ENCODE results near the gene USP11. TPM values are rescaled to one million over a fixed set of nuclear protein-coding genes. Genes with fewer than 3 reads are reported as not detected.

Gene USP11
- total RNA-seq, 1 donor from 2014 or later = 33.7 TPM

DNA sequence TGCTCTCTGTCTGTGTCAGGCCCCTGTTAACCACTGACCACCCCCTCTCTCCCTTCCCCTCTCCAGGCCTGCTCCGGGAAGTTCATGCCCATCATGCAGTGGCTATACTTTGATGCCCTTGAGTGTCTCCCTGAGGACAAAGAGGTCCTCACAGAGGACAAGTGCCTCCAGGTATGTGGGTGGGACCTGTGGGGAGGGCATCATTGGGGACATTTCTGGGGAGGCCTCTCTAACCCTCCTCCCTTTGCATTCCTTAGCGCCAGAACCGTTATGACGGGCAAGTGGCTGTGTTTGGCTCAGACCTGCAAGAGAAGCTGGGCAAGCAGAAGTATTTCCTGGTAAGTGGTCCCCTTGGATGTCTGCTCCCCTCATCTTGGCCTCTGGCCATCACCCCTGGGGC lies 29.9 kb upstream of the USP11 start:
- no peak for DNase-seq (ENCODE audit: low spot score)

DNA sequence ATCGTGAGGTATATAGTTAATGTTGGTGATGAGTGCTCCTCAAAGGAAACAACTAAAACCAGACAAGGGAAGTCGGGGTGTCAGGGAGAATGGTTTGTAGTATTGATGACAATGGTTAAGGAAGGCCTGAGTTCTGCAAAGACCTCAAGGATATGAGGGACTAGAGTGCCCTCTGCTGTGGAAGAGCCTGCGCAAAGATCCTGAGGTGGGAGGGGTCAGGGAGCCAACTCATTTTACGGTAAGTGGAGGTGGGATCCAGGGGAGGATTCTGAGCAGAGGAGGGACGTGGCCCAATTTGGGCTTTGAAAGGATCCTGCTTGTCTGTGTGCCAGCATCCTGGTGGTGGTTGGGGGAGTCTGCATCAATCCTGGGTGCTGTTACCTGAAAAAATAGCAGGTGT lies 27.8 kb upstream of the USP11 start:
- no peak for DNase-seq (ENCODE audit: low spot score)

DNA sequence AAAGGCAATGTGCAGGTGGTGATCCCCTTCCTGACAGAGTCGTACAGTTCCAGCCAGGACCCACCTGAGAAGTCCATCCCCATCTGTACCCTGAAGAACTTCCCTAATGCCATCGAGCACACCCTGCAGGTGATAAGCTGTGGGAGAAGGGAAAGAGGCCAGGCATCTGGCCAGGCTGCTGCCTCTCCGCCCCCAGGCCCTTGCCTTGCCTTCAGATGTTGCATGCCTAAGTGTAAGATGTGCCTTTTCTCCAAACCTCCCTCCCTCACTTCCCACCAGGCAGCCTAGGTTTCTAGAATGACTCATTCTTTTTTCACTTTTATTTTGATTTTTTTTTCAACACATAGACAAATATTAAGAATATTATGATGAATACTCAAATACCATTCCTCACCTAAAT lies 26.5 kb upstream of the USP11 start:
- no peak for DNase-seq (ENCODE audit: low spot score)

DNA sequence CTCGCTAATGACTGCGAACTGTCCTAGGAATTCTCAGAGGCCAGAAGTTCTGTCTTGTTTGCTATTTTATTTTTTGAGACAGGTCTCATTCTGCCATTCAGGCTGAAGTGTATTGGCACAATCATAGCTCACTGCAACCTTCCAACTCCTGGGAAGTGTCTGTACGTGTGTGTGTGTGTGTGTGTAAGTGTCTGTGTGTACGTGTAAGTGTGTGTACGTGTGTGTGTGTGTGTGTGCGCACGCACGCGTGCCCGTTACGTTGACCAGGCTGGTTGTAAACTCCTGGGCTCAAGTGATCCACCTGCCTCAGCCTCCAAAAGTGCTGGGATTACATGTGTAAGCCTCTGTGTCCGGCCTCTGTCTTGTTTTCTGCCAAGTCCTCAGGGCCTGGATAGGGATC lies 24.7 kb upstream of the USP11 start:
- no peak for DNase-seq (ENCODE audit: low spot score)

DNA sequence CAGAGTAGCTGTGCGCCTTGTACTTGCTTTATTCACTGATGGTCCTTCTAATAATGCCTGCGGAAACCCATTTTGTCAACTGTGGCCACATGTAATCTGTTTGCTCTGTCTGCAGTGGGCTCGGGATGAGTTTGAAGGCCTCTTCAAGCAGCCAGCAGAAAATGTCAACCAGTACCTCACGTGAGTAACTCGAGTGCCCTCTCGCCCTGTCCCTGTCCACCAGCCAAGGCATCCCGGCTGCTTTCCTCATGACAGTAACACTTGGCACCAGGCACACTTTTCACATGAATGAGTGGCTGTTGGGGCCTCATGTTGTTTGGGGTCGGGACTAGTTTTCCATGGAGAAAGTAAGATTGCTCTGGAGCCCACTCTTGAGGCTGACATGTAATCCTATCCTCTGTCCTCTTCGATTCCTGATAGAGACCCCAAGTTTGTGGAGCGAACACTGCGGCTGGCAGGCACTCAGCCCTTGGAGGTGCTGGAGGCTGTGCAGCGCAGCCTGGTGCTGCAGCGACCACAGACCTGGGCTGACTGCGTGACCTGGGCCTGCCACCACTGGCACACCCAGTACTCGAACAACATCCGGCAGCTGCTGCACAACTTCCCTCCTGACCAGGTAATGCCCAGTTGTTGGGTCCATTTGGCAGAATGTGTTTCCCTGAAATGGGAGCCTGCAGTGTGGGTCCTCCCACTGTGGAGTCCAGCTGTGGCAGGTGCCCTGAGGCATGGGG lies 23.1 kb upstream of the USP11 start:
- no peak for DNase-seq (ENCODE audit: low spot score)

DNA sequence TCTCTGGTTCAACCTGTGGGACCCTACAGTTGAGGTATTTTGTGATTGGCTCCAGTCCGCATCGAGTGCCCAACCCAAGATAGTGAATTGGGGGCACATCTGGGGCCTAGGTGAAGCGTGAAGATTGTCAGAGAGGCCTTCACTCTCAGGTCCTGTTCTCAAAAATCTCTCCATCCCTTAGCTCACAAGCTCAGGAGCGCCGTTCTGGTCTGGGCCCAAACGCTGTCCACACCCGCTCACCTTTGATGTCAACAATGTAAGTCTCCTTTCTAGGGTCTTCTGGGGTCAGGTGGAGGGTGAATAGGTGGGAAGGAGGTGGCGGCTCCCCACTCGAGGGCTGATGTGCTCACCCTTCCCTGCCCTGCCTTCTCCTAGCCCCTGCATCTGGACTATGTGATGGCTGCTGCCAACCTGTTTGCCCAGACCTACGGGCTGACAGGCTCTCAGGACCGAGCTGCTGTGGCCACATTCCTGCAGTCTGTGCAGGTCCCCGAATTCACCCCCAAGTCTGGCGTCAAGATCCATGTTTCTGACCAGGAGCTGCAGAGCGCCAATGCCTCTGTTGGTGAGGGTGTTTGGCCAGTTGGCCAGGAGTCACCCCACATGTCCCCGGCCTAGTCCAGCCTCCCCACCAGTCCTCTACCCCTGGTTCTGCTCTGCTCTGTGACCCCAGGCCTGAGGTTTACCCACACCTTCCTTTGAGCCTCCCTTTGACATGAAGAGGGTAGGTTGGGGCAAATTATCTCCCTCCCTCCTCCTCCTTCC lies 22.0 kb upstream of the USP11 start:
- no peak for DNase-seq (ENCODE audit: low spot score)

DNA sequence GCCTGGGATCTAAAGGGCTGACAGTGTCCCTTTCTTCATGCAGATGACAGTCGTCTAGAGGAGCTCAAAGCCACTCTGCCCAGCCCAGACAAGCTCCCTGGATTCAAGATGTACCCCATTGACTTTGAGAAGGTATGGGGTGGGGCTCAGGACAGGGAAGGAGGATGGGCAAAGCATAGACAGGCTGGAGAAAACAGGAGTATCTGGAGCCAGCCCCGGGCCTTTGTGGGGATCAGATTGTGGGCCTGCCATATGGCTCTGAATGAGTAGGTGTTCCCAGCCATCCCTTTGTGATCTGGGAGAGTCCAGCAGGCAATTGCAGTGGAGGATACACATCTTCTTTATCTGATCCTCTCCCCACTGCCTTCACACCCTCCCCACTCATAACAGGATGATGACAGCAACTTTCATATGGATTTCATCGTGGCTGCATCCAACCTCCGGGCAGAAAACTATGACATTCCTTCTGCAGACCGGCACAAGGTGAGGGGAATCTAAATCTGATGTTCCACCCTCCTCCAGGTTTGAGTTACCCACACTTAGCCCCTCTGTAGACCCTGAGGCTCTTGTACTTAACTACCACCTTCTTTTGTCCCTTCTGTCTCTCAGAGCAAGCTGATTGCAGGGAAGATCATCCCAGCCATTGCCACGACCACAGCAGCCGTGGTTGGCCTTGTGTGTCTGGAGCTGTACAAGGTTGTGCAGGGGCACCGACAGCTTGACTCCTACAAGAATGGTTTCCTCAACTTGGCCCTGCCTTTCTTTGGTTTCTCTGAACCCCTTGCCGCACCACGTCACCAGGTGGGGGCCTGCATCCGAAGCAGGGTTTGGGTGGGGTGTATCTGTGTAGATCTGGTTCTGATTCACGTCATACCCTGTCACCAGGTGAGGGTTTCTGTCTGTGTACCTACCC lies 20.2 kb upstream of the USP11 start:
- no peak for DNase-seq (ENCODE audit: low spot score)

DNA sequence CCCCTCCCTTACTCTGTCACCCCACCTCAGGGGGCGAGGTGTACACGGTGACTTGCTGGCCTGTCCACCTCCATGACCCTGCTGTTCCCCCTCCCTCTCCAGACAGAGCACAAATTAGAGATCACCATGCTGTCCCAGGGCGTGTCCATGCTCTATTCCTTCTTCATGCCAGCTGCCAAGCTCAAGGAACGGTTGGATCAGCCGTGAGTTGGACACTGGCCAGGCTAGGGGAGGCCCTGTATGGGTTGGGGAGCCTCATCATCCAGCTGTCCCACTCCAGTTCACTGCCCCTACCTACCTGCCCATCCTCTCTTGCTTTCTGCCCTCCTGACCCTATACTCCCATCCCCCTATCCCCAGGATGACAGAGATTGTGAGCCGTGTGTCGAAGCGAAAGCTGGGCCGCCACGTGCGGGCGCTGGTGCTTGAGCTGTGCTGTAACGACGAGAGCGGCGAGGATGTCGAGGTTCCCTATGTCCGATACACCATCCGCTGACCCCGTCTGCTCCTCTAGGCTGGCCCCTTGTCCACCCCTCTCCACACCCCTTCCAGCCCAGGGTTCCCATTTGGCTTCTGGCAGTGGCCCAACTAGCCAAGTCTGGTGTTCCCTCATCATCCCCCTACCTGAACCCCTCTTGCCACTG lies 18.3 kb upstream of the USP11 start:
- no peak for DNase-seq (ENCODE audit: low spot score)

DNA sequence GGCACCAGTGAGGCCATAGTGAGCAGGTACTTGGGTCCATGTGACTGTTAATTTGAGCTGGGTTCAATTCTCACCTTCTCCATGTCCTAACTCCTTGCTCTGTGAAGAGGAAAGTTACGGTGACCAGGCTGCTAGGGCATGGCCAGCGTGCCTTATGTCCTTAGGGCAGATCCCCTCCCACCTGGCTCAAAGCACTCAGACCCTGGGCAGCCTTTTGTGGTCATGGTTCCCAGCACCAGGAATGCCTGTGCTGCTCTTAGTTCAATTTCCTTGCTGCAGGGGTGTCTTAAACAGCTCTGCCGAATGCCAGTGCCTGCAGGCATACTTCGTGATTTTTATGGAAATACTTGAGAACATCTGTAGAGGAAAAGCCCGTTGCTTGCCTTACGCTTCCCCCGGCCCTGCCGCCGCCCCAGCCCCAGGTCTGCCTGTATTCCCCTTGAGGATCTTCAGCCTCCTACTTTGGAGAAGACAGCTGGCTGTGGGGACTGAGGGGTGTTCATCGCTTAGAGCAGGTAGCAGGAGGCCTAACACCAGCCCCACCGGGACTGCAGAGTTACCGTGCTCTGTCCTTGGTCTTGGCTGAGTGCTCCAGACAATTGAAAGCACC lies 17.4 kb upstream of the USP11 start:
- no peak for DNase-seq (ENCODE audit: low spot score)

DNA sequence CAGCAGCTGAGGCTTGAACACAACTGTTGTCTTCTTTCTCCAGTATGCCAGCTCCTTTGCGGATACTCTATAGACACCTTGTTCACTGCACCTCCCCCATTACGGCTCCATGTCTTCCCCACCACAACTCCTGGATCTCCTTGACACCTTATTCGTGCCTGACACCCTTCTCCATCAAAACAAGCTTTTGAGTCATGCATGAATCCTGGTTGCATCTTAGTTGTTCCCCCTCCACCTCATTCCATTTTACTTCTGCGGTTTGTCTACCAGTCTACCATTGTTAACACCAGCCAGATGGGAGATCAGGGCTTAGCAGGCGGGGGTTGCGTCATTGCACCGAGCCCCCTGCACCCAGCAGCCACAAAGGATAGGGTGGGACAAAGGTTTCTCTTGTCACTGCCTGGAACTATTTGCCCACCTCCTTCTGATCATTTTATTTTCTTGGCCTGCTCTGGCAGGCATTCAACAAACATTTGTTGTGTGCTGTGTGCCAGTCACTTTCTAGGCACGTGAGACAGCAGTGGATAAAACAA lies 16.4 kb upstream of the USP11 start:
- DNase-seq (ENCODE audit: low spot score) = no peak

DNA sequence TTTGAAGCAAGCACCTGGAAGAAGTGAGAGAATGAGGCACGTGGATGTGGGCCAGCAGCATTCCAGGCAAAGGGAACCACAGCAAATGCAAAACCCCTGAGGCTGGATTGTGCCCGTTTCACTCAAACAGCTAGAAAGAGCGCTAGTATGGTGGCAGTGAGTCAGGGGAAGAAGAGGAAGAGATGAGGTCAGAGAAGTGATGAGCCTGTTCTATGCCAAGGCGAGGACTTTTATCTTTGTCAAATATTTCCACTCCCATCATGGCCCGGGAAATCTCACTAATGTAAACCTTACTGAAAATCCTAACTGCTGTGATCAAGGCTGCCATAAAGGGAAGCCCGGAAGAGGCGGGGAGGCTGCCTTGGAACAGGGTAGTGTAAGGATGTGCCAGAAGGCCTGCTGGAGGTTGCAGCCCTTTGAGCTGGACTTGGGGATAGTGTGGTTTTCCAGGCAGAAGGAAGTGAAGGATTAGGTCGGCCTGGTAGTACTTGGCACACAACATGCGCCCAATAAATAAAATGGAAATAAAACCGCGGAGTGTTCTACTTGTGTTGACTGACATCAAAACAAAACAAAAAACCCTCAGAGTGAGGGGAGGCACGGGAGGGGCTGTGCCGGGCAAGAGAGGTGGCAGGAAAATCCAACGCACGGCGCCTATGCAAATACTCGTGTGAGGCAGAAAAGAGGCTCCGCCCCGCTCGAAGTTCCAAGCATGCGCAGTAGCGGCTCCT lies 15.5 kb upstream of the USP11 start:
- peak; percentile 86 for DNase-seq (ENCODE audit: low spot score)

DNA sequence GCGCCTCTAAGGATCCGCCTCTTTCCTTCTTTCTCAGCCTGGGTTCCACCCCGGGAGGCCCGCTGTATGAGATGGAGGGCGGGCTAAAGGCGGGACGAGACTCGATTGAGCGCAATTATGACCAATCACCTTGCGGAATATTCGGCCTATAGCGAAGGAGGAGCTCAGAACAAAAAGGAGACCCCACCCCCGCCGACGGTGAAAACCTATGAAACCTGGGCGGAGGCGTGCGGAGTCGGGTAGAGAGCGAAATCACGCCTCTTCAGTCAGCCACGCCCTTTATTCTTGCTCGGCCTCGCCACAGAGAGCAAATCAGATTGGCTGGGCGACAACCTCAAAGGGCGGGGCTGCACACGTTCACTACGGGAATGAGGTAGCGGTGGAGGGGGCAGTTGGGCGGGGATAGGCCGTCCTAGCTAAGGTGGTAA lies 14.9 kb upstream of the USP11 start:
- DNase-seq (ENCODE audit: low spot score) = peak; percentile 99

DNA sequence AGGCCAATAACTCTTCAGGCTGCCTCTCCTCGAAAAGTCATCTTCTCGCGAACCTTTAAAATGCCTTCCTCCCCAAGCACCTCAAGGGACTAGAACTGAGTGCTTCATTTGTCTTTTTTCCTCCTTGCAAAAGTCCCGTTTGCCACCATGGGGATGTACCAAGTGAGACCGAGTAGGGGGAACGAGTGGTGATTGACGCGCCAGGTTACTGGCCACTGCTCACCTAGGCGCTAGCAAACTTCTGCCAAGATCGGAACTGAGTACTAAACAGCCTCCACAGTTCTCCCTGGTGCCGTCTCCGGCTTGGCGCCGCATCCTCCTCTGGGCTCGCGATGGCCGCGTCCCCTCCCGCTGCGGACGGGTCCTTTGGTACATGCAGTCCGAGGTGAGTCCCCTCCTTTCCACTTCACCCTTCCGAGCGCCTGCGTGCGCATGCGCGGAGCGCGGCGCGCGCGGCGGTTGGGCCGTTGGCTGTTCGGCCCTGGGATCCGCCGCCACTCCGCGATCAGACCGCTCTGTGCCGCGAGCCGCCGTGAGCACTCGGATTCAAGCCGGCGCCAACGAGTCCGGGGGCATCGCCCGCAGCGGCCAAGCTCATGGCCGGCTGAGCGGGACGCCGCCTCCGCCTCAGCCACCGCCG lies 14.4 kb upstream of the USP11 start, which contains the start of gene CDK16:
TSS of gene CDK16 (plus strand) at position 402 of the 640 bp plus-strand sequence. CDS start 4,877 bp downstream, outside the sequence.
- DNase-seq (ENCODE audit: low spot score) = peak; percentile 81

DNA sequence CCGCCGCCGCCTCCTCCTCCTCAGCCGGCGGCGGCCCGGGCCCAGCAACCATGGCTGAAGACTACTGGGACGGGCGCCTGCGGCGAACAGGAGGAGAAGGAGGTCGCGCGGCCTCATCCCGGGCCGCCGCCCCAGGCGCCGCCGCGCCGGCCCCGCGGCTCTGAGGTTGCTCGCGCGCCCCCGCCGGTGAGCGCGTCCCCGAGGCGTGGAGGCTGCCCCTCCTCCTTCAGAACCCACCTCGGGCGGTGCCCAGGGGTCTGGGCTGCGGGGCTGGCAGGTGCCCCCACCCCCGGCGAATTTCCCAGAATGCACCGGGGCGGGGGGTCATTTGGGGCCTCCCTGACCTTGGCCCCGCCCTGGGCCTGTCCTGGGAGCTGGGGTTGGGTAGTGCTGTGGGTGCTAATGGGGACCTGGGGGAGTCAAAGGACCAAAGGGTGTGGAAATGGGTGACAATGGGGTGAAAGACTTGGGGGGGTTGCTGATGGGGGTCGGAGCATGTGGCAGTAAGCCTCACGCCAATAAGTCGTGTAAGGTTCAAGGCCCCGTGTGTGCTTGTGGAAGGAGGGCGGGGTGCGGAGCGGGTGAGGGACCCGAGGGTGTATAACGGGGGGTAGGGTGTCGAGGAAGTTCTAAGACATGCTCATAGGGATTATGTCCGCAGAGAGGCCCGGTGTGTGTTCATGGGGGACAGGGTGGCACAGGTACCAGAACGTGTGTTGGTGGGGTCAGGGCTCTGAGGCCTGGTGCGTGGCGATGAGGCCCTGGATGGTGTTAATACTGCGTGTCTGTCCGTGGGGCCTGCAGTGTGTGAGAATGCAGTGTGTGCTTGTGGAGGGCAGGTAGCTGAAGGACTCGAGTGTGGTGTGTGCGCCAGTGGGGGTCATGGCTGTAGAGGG lies 13.6 kb upstream of the USP11 start:
- peak; percentile 8 for DNase-seq (ENCODE audit: low spot score)

DNA sequence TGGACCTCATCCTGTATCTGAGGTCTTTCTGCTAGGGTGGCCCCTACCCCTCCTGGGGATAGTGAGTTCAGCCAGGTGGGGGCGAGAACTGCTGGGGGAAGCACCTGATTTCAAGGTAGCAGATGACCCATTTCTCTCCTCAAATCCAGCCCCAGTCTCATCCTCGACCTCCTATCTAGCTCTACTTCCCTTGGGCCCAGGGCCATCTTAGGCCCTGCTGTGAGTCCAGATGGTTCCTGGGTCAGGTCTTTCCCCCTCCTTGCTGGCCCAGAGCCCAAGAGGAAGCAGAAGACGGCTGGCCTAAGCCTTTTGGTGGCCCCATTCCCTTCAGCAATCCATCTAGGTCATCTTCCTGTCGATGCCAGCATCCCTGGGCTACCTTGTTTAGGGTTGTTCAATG lies 11.1 kb upstream of the USP11 start:
- no peak for DNase-seq (ENCODE audit: low spot score)

DNA sequence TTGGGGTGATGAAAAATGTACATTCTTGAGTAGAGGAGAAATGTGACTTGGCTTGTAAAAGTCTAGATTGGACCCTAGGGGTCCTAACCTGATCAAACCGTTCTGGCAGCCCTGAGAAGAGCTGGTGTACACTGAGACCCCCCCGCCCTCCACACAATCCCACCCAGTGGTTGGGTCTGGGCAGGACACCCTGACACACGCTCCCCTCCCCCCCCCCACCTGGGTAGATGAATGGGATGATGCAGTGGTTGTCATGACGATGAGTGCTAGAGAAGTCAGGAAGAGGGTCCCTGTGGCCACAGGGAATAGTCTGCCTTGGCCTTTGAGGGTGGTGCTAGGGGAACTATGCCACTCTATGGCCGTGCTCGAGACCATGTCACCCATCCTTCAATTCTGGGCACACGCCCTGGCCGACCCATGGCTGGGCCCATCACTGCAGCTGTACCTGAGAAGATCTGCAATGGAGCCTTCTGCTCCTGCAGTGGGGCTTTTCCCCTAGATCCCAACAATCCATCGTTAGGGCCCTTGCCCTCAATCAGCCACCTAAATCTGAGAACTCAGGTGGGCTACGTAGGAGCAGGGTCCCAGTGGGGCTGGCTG lies 10.0 kb upstream of the USP11 start:
- no peak for DNase-seq (ENCODE audit: low spot score)

DNA sequence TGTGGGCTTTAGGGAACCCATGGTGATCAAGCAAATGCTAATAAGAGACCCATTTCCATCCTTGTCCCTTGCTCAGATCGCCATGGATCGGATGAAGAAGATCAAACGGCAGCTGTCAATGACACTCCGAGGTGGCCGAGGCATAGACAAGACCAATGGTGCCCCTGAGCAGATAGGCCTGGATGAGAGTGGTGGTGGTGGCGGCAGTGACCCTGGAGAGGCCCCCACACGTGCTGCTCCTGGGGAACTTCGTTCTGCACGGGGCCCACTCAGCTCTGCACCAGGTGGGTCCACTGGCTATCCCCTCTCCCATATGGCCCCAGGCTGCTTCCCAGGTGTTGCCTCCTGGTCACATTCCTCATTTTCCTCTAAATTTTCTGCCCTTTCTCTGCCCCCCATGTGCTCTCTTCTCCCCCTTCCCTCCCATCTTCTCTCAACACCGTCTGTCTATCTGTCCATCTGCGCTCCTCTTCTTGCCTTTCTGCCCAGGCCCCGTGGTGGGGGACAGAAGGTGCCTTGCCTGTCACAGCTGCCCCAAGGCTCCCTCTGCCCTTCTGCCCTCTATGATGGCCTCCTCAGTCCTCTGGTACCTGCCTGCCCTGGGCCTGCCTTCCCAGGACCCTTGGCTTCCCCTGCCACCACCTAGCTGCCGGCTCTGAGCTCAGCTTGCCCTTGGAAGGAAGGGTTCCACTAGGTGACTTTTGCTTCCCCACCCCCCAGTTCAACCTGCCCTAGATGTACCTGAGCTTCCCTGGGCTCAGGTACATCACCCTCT lies 9.1 kb upstream of the USP11 start:
- DNase-seq (ENCODE audit: low spot score) = no peak
